GM03348 (cell line): Measurements from ENCODE around the gene CARNS1.

Source experiments
- DNase-seq: peaks from one replicate; pipeline ENCODE4 v3.0.0; 2012; ENCODE audit warnings: low spot score

Gene CARNS1

GRCh38 chr11:67428052-67429001 is 12.8 kb downstream of the CARNS1 start, which contains the start of gene RPS6KB2:
Gene RPS6KB2, plus strand, starts transcription at chr11:67428494. Its CDS starts 52 bp downstream, at chr11:67428546.
- DNase-seq: peak; percentile 99

GRCh38 chr11:67429038-67429668 is 13.7 kb downstream of the CARNS1 start:
- no peak for DNase-seq

GRCh38 chr11:67429722-67430121 is 14.2 kb downstream of the CARNS1 start:
- no peak for DNase-seq

GRCh38 chr11:67431346-67432249 is 16.1 kb downstream of the CARNS1 start:
- DNase-seq: no peak

- no peak for DNase-seq
Measured at GRCh38 chr11:67432655-67433349, 17.3 kb downstream of the CARNS1 start.

- DNase-seq: no peak
Measured at GRCh38 chr11:67433536-67434394, 18.3 kb downstream of the CARNS1 start.

GRCh38 chr11:67434395-67434881 is 19.0 kb downstream of the CARNS1 start:
- DNase-seq: no peak

GRCh38 chr11:67435031-67435726 is 19.7 kb downstream of the CARNS1 start:
- no peak for DNase-seq

- DNase-seq: no peak
Measured at GRCh38 chr11:67435727-67436458, 20.4 kb downstream of the CARNS1 start.

GRCh38 chr11:67436459-67437081 is 21.1 kb downstream of the CARNS1 start:
- DNase-seq: no peak

- DNase-seq: no peak
Measured at GRCh38 chr11:67437082-67437808, 21.8 kb downstream of the CARNS1 start, which contains the start of gene PTPRCAP. Gene PTPRCAP, minus strand, starts transcription at chr11:67437682. Its CDS starts 63 bp downstream, at chr11:67437619.

- no peak for DNase-seq
Measured at GRCh38 chr11:67437809-67438157, 22.3 kb downstream of the CARNS1 start.

- no peak for DNase-seq
Measured at GRCh38 chr11:67438158-67438902, 22.9 kb downstream of the CARNS1 start.

GRCh38 chr11:67439321-67440228 is 24.1 kb downstream of the CARNS1 start:
- DNase-seq: peak; percentile 48

- no peak for DNase-seq
Measured at GRCh38 chr11:67440229-67441097, 25.0 kb downstream of the CARNS1 start.
